22Rv1 (cell line): Measurements from ENCODE around the gene ROCK1.

ENCODE experiments used
- CTCF ChIP-seq: fragments of 450-650 bp; IDR thresholded peaks from 2 replicates; pipeline ENCODE4 v1.5.1; 2017; ENCODE audit warnings: mild to moderate bottlenecking
- ZFX ChIP-seq: fragments of 450-650 bp; IDR thresholded peaks from 2 replicates; pipeline ENCODE4 v1.6.1; 2017; ENCODE audit warnings: antibody characterized with exemption, borderline replicate concordance

- TF ChIP-seq CTCF (no peak), ZFX (no peak)
Measured at GRCh38 chr18:21129566-21130216, 18.1 kb upstream of the ROCK1 start.
